NCI-H1092 treated with DMSO at 0.1 percent for 48 hours (cell line): ENCODE measurements around the gene OR11H7.
"Not testable (repeated sequence)": the region's sequence is repeated elsewhere in the genome, so short reads cannot be mapped to it uniquely, and the experiment has no call there.

Source experiments
- DNase-seq: peaks from one replicate; lab custom pipeline; 2025; lab: John Stamatoyannopoulos, UW

The OR11H7 gene

DNA sequence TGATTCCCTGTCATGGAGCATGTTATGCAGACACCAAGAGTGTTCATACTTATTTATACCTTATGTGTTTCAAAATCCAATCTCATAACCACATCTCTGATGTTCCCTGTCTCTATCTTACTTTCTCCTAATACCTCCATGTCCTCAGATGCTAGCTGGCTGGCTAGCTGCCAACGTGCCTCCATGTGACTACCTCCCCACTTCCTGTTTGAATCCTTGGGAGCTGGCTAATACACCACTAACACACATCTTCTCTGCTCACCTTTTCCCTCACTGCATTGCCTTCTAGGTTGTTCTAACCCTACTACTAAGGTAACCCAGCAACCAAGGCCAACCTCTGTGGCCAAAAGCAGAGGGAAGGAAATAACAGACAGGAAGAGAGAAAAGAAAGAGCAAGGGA, 49.6 kb downstream of the OR11H7 start:
- no peak for DNase-seq

DNA sequence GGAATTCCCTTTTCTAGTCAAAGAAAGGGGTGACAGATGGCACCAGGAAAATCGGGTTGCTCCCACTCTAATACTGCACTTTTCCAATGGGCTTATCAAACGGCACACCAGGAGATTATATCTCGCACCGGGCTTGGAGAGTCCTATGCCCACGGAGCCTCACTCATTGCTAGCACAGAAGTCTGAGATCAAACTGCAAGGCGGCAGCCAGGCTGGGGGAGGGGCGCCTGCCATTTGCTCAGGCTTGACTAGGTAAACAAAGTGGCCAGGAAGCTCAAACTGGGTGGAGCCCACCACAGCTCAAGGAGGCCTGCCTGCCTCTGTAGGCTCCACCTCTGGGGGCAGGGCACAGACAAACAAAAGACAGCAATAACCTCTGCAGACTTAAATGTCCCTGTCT, 51.5 kb downstream of the OR11H7 start:
- not testable (repeated sequence) for DNase-seq
